KBM-7 (cell line): ENCODE measurements around the gene CRIP1.

Experiments used
- DNase-seq: peaks from one replicate; pipeline ENCODE4 v3.0.0-alpha.2; 2015
- in situ Hi-C: fragments of 300-500 bp; cut with MboI; formaldehyde crosslinking; loops from 2 replicates; pipeline ENCODE4 v1.14.3; 2020; ENCODE audit warnings: low sequenced_read_pairs, low pct_unique_long_range_greater_than_20kb, mixed read lengths

The CRIP1 gene

DNA sequence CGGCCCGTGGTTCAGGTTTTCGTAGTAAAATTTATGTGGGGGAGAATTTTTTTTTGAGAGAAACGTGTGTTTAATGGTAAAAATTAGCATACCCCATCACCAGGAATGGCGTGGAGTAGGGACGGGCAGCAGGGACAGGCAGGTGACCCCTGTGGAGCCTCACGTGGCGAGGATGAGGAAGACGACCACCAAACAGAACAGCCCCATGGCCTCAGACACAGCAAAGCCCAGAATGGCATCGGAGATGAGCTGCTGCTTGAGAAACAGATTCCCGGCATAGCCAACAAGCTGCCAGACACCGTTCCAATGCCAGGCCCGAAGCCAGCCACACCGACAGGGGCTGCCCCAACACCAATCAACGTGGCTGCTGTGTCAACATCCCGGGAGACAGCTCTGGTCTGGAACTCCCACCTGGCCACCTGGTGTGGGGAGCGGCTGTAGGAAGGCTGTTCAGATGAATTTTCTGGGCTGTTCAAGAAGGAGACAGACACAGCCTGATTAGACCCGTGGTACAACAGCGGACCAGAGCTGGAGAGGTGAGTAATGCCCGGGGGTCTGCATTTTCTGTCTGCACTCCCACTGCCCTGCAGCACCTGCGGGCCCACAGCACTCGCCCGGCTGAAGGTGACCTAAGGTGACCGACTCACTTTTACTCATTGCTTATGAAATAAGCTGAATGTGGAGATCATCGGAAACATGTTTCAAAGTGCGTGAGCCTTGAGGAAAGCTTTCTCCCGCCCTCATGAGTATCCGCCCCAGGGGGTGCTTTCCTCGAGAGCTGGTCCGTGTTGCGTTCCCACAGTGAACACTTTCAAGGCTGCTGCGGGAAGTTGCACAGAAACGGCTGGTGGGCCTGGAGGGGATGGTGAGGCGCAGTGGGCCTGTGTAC lies 50.2 kb downstream of the CRIP1 start:
- in situ Hi-C loops = no loop called here
- DNase-seq = no peak

GRCh38 chr14:105537580-105538474 lies 51.1 kb downstream of the CRIP1 start:
- in situ Hi-C loops = no loop called here
- peak; percentile 51 for DNase-seq
